ENCODE results near the gene ENTPD1. TPM values are rescaled to one million over a fixed set of nuclear protein-coding genes. Genes with fewer than 3 reads are reported as not detected.

Gene ENTPD1
- total RNA-seq, 6 experiments from 2014 or later, result not detected

DNA sequence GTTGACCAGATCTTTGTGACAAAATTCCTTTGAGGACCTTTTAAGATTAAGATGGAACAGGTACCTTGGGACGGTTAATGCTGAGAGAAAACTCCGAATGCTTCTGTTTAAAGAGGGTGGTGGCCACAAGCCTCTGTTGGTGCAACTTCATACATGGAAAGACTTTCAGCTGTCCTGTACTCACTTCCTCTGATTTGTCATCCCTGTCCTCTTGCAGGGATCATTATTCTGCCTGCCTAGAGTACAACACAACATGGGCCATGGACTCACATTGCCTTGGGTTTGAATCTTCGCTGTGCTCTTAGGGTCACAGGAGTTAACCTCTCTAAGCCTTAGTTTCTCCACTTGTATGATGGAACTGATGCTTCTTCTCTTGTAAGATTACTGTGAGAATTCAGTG, 75.1 kb downstream of the ENTPD1 start:
- H3K36me3 Mint-ChIP-seq (ENCODE audit: low read depth), result no peaks in the 10 kb centered on the region
- TF ChIP-seq, protein P1, sequence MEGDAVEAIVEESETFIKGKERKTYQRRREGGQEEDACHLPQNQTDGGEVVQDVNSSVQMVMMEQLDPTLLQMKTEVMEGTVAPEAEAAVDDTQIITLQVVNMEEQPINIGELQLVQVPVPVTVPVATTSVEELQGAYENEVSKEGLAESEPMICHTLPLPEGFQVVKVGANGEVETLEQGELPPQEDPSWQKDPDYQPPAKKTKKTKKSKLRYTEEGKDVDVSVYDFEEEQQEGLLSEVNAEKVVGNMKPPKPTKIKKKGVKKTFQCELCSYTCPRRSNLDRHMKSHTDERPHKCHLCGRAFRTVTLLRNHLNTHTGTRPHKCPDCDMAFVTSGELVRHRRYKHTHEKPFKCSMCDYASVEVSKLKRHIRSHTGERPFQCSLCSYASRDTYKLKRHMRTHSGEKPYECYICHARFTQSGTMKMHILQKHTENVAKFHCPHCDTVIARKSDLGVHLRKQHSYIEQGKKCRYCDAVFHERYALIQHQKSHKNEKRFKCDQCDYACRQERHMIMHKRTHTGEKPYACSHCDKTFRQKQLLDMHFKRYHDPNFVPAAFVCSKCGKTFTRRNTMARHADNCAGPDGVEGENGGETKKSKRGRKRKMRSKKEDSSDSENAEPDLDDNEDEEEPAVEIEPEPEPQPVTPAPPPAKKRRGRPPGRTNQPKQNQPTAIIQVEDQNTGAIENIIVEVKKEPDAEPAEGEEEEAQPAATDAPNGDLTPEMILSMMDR (IDR thresholded peaks at IDR 0.05), result no peak
- no peak overlapping the region for H3K4me3 Mint-ChIP-seq
- H3K4me1 Mint-ChIP-seq (ENCODE audit: low read depth), result no peaks in the 10 kb centered on the region
- no peak overlapping the region for H3K27ac Mint-ChIP-seq
- peaks cover 3% of the 10 kb centered on the region; the same call in 1 of the 2 replicates for H3K27me3 Mint-ChIP-seq (ENCODE audit: insufficient read depth)
- peaks cover 18% of the 10 kb centered on the region for H3K9me3 Mint-ChIP-seq
- DNase-seq, result no peak

- peaks cover under 1% of the 10 kb centered on the region; the same call in 1 of the 2 replicates for H3K27me3 Mint-ChIP-seq (ENCODE audit: insufficient read depth)
- H3K27ac Mint-ChIP-seq, result no peak overlapping the region
- H3K4me1 Mint-ChIP-seq (ENCODE audit: low read depth), result no peaks in the 10 kb centered on the region
- TF ChIP-seq, protein P1 (IDR thresholded peaks at IDR 0.05), result no peak
- H3K4me3 Mint-ChIP-seq, result no peak overlapping the region
- H3K36me3 Mint-ChIP-seq (ENCODE audit: low read depth), result no peaks in the 10 kb centered on the region
- peaks cover 13% of the 10 kb centered on the region for H3K9me3 Mint-ChIP-seq
- DNase-seq, result no peak
Measured at GRCh38 chr10:95831515-95831914, 75.6 kb downstream of the ENTPD1 start.

GRCh38 chr10:95832216-95833041, 76.5 kb downstream of the ENTPD1 start:
- DNase-seq, result no peak
- Mint-ChIP-seq H3K27me3 (ENCODE audit: insufficient read depth) (peaks cover 3% of the 10 kb centered on the region; the same call in 1 of the 2 replicates), H3K9me3 (peaks cover 11% of the 10 kb centered on the region; the same call in 1 of the 2 replicates), H3K27ac (no peak overlapping the region), H3K4me3 (no peak overlapping the region), H3K36me3 (ENCODE audit: low read depth) (no peaks in the 10 kb centered on the region), H3K4me1 (ENCODE audit: low read depth) (no peaks in the 10 kb centered on the region)
- TF ChIP-seq, protein P1 (IDR thresholded peaks at IDR 0.05), result no peak

DNA sequence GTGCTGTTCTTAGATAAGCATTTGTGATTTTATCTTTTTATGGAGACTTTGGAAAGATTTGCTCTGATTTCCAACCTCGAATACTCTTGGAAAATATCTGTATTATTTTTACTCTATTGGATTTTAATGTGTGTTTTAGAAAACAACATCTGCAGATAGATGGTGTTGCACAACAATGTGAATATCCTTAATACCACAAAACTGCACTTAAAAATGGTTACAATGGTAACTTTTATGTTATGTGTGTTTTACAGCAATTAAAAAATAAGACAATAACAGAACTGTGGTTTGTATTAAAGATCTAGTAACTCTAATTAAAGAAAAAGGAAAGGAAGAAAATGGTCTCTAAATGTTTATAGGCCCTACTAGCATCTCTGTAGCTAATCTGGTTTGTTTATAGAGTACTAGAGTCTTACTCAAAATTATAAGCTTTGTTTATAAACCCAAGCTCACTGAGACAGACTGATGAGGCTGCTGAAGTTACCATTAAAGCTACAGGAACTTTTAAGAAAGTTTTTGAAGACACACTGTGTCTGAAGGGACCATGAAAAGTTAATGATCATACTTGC, 77.2 kb downstream of the ENTPD1 start:
- Mint-ChIP-seq H3K9me3 (peaks cover 11% of the 10 kb centered on the region; the same call in 1 of the 2 replicates), H3K27me3 (ENCODE audit: insufficient read depth) (peaks cover 3% of the 10 kb centered on the region; the same call in 1 of the 2 replicates), H3K4me1 (ENCODE audit: low read depth) (no peaks in the 10 kb centered on the region), H3K27ac (no peak overlapping the region), H3K4me3 (no peak overlapping the region), H3K36me3 (ENCODE audit: low read depth) (no peaks in the 10 kb centered on the region)
- TF ChIP-seq, protein P1 (IDR thresholded peaks at IDR 0.05), result no peak
- DNase-seq, result no peak

- DNase-seq, result no peak
- Mint-ChIP-seq H3K9me3 (peaks cover 7% of the 10 kb centered on the region; the same call in 1 of the 2 replicates), H3K27me3 (ENCODE audit: insufficient read depth) (peaks cover 3% of the 10 kb centered on the region; the same call in 1 of the 2 replicates), H3K27ac (no peak overlapping the region), H3K4me1 (ENCODE audit: low read depth) (no peaks in the 10 kb centered on the region), H3K4me3 (no peak overlapping the region), H3K36me3 (ENCODE audit: low read depth) (no peaks in the 10 kb centered on the region)
- TF ChIP-seq, protein P1 (IDR thresholded peaks at IDR 0.05), result no peak
Measured at GRCh38 chr10:95834406-95834805, 78.4 kb downstream of the ENTPD1 start.
